Heart left ventricle (tissue), 13 donors: ENCODE measurements around the gene DDRGK1.

Experiments used
- CTCF ChIP-seq, 12 donors: fragments of 200-600 bp; sonication (generic) in 4 of 12; IDR thresholded peaks; one replicate each; pipeline versions ENCODE4 v1.5.0 to v1.8.0; 2018 to 2022; ENCODE audit warnings: antibody characterized with exemption in 12 of 12, mild to moderate bottlenecking in 5 of 12
- POLR2A ChIP-seq, 2 donors: fragments of 450-650 bp; IDR thresholded peaks; one replicate each; pipeline ENCODE4 v1.6.1; 2017; ENCODE audit warnings: antibody characterized with exemption in 2 of 2, mild to moderate bottlenecking in 2 of 2, moderate library complexity in 2 of 2
- donor health status: ischemic (EF 13 %, LVEDD 7.1; RV severe dilation, severe dysfunction).
- donor health status: DM: no; HTN: yes; CAD: no.
- donor health status: DM: no; HTN: no; CAD: no.
- donor health status: ischemic (EF 25% LVEDD 6.9; RV normal size, moderate dysfunction).
- donor health status: ischemic (EF 25% LVEDD 5.7; RV mildly dilated, moderate dysfunction).
- donor health status: ischemic (EF 35%, LVEDD 5.7; RV mildly dilated, moderate dysfunction).
- donor health status: nonischemic (EF 11% LVEDD 7.7; RV severe dilation, severe dysfunction).
- donor health status: DM: yes; HTN: yes; CAD: no.
- donor health status: PGD.
- donor health status: ischemic (EF 29% LVEDD 5.4; RV normal size, mild dysfunction).
- donor health status: nonischemic (EF 23%, LVEDD 6.1; RV moderate dilation, normal function).

GRCh38 chr20:3208786-3209256 lies 4.3 kb upstream of the DDRGK1 start:
- TF ChIP-seq CTCF (IDR thresholded peaks at IDR 0.05) (no peak), POLR2A (IDR thresholded peaks at IDR 0.05) (no peak)
